GM19328 (cell line): ENCODE measurements around the gene LRRTM3.

Experiments
- ATAC-seq: cut with Tn5 transposase; IDR thresholded peaks from one replicate; pipeline ENCODE4 v1.9.1; 2021; ENCODE audit warnings: mild to moderate bottlenecking, moderate library complexity; ENCODE audit not compliant: unreplicated experiment

LRRTM3 gene

DNA sequence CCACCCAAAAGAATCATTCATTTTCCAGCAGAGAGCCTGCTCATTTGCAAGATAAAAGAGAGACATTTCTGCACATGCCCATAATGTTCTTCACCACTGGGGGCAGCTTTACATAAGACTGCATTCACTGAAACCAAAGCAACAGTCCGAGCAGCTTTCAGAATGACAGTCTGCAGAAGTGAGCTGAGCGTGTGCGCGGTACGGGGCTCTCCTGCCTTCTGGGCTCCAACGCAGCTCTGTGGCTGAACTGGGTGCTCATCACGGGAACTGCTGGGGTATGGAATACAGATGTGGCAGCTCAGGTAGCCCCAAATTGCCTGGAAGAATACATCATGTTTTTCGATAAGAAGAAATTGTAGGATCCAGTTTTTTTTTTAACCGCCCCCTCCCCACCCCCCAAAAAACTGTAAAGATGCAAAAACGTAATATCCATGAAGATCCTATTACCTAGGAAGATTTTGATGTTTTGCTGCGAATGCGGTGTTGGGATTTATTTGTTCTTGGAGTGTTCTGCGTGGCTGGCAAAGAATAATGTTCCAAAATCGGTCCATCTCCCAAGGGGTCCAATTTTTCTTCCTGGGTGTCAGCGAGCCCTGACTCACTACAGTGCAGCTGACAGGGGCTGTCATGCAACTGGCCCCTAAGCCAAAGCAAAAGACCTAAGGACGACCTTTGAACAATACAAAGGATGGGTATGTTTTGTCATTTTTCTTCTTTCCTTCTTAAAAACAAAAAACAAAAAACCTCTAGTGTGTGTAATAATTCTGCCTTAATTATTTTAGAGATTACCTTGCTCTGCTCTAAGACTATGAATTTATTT, at the start of gene LRRTM3:
Gene LRRTM3, plus strand, starts transcription at position 141 of the 820 bp plus-strand sequence.
- ATAC-seq, result peak; percentile 100

DNA sequence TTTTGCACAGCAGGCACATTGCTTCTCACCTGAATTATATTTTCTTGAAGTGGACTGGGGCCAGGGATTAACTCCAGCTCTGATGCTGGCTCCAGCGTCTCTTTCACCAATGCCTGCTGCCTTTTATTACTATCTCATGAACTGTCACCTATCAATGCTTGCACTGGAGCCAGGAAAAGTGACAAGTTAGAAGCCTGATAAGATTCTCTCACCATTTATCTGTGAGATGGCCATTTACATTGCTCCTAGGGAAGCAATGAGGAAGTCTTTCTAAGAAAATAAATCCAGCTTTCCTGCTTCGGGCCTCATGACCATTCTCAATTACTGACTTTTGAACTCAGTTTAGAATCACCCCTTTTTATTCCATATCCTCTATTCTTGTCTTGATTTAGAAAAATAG, 48.5 kb upstream of the LRRTM3 start:
- no peak for ATAC-seq

- ATAC-seq, result no peak
Measured at GRCh38 chr10:66880292-66880691, 45.5 kb upstream of the LRRTM3 start.

DNA sequence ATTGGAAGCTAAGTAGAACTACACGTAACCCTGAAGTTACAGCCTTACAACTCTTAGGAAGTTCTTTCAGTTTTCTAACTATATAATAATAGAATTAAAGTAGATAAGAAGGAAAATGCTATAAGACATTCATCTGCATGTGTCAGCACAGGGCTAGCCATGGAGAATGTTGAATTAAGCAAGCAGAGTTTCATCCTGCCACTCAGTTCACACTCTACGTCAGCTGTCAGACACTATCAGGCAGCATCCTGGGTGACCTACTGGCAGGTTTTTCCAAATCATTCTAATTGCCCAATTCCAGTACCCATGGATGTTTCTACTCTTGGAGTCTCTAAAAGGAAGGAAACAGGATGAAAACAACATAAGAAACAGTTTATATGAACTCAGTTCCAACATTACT, 45.0 kb upstream of the LRRTM3 start:
- no peak for ATAC-seq

DNA sequence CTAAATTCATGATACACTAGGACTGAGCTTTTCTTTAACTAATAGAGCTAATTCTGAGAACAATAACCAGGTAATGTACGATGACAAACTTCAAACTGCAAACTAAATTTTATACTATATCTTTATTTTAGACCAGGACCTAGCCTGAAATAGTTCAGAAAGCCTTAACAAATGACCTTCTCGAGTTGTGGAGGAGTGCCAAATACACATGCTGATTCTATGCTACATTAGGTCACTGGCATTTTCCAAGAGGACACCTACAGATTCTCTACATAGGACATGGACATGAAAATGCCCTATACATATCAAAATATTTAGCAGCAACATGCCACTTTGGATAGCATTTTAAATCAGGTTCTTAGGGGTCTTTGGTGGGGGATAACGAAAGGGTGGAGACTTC, 44.0 kb upstream of the LRRTM3 start:
- no peak for ATAC-seq

GRCh38 chr10:66882271-66882670, 43.6 kb upstream of the LRRTM3 start:
- ATAC-seq, result no peak

DNA sequence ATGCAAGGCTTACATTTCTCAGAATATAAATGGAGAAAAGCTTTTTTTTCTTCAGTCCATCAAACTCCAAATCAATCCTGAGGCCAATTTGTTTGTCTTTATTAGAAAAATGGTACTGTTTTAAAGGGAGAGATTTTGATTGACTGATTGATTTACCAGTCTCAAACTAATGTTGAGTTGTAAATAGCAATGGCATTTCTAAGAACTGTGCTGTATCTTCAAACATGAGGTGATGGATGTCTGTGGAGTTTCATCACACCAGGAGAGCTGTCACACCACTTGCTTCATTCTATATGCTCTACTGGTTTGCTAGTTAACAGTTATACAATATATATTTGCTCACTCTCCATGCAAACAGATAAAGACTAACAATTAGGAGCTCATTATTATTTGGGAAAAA, 39.0 kb upstream of the LRRTM3 start:
- ATAC-seq, result no peak

DNA sequence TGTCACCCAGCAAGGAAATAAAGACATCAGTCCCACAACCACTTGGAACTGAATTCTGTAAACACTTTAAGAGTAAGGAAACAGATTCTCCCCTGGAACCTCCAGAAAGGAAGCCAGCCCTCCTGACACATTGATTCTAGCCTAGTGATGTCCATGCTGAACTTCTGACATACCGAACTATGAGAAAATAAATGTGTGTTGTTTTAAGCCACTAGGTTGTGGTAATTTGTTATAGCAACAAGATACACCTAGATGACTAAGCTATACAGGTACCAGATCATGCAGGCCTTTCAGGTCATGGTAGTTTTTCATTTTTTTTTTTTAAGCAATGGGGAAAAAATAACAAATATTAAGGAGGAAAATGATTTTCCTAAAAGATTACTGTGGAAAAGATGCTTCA, 37.6 kb upstream of the LRRTM3 start:
- no peak for ATAC-seq

DNA sequence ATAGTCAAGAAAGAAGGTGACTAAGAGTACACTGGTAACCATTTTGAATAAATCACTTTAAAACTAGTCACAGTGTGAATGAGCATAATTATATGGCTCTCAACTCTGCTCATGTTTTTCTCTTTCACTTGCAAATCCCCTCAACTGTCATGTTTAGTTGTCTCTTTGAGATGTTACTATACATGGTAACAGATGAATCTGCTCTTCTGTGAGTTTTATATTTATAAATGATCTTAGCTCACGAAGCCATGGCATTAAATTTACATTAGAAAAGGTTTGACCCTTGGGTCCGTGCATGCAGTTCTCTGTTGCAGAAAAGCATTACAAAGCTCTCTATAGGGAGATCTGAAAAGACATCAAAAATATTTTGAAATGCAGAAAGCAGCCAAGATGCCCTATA, 33.0 kb upstream of the LRRTM3 start:
- ATAC-seq, result no peak

GRCh38 chr10:66910671-66911070, 15.2 kb upstream of the LRRTM3 start:
- no peak for ATAC-seq

- no peak for ATAC-seq
Measured at GRCh38 chr10:66916030-66916429, 9.8 kb upstream of the LRRTM3 start.

DNA sequence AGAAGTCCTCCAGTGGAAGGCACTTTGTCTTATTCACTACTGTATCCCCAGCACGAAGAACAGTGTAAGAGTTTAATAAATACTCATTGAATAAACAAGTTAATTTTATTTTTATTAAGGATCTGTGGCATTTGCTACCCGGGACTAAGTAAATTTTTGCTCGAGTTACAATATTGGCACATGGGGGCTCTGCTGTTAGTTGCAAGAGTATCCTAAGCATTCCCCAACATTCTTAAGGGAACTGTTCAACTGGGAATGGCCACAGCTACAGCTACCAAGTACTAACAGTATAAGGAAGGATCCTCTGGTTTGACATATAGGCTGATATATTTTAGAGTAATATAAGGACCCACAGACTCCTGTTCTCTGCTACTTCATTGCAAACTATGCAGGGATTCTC, 8.7 kb upstream of the LRRTM3 start:
- ATAC-seq, result no peak

DNA sequence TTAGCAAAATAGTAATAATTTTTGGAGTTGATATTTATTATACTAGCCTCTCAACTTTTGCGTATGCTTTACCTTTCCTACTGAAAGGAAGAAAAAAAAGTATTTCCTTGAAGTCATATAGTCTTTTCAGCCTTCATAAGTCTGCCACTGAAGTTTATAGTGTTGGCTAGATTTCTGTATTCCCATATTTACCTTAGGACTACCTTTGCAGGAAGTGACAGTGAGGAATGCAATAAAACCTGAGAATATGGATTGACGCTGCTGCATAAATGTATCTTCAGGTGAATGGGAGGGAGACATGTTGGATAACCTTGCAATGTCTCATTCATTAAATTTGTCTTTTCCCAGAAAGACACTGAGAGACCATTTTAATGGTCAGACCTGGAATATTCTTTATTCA, 6.6 kb upstream of the LRRTM3 start:
- no peak for ATAC-seq

DNA sequence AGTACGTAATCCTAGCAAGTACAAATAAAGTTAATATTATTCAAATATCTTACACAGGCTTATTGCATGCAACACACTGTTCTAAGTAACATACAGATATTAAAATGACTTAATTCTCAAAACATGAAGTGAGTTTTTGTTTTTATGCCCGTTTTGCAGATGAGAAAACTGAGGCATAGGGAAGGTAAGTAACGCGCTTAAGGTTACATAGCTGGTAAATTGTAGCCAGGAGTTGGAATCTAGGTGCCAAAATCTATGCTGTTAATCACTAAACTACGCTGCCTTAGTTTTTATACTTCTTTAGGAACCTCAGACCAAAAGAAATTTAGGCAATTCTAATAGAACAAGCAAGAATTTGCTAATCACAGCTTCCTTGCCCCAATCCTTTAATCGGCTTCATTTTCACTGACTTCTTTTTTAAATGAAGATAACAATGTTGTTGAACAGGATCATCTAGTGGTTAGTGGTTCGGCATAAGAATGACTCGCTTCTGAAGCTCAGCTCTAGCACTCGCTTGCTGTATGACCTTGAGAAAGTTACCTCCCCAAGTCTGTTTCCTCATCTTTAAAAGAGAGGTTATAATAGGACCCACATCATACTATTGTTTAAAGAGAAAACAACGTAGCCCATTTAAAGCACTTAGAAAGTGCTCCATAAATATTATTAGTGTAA, 1.0 kb upstream of the LRRTM3 start:
- ATAC-seq, result no peak

GRCh38 chr10:66925373-66925772, 463 bp upstream of the LRRTM3 start:
- ATAC-seq, result no peak

DNA sequence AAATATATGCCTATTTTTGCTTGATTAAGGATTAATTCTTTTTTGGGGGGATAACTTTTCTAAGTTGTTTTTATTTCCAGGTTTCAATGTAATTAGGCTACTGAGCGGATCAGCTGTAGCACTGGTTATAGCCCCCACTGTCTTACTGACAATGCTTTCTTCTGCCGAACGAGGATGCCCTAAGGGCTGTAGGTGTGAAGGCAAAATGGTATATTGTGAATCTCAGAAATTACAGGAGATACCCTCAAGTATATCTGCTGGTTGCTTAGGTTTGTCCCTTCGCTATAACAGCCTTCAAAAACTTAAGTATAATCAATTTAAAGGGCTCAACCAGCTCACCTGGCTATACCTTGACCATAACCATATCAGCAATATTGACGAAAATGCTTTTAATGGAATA, 1.0 kb downstream of the LRRTM3 start:
- no peak for ATAC-seq

GRCh38 chr10:66927251-66927935, 1.6 kb downstream of the LRRTM3 start:
- no peak for ATAC-seq

DNA sequence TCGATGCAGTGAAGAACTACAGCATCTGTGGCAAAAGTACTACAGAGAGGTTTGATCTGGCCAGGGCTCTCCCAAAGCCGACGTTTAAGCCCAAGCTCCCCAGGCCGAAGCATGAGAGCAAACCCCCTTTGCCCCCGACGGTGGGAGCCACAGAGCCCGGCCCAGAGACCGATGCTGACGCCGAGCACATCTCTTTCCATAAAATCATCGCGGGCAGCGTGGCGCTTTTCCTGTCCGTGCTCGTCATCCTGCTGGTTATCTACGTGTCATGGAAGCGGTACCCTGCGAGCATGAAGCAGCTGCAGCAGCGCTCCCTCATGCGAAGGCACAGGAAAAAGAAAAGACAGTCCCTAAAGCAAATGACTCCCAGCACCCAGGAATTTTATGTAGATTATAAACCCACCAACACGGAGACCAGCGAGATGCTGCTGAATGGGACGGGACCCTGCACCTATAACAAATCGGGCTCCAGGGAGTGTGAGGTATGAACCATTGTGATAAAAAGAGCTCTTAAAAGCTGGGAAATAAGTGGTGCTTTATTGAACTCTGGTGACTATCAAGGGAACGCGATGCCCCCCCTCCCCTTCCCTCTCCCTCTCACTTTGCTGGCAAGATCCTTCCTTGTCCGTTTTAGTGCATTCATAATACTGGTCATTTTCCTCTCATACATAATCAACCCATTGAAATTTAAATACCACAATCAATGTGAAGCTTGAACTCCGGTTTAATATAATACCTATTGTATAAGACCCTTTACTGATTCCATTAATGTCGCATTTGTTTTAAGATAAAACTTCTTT, 2.3 kb downstream of the LRRTM3 start:
- ATAC-seq, result no peak

GRCh38 chr10:66928776-66929175, 2.9 kb downstream of the LRRTM3 start:
- ATAC-seq, result no peak

- ATAC-seq, result no peak
Measured at GRCh38 chr10:66929375-66929774, 3.5 kb downstream of the LRRTM3 start.

GRCh38 chr10:66931340-66931948, 5.6 kb downstream of the LRRTM3 start:
- ATAC-seq, result peak; percentile 83
